Esophagus muscularis mucosa (tissue), 4 donors: ENCODE data around the gene MPP1.

Experiments
- EP300 ChIP-seq: sonication (generic); formaldehyde crosslinking; IDR thresholded peaks from one replicate; pipeline ENCODE4 v1.6.1; 2017; ENCODE audit warnings: antibody characterized with exemption
- POLR2A ChIP-seq: fragments of 450-650 bp; IDR thresholded peaks from one replicate; pipeline ENCODE4 v1.6.1; 2017; ENCODE audit warnings: antibody characterized with exemption, moderate library complexity, mild to moderate bottlenecking, low read depth
- TF ChIP-seq, protein P1 (sequence below), 3 experiments: fragments of 200-600 bp in 2 of 3; fragments of 450-650 bp in 1 of 3; sonication (generic) in 2 of 3; IDR thresholded peaks; one replicate each; pipeline ENCODE4 v1.5.1; 2017 to 2019; ENCODE audit warnings: antibody characterized with exemption in 3 of 3, mild to moderate bottlenecking in 2 of 3, moderate library complexity in 1 of 3

DNA sequence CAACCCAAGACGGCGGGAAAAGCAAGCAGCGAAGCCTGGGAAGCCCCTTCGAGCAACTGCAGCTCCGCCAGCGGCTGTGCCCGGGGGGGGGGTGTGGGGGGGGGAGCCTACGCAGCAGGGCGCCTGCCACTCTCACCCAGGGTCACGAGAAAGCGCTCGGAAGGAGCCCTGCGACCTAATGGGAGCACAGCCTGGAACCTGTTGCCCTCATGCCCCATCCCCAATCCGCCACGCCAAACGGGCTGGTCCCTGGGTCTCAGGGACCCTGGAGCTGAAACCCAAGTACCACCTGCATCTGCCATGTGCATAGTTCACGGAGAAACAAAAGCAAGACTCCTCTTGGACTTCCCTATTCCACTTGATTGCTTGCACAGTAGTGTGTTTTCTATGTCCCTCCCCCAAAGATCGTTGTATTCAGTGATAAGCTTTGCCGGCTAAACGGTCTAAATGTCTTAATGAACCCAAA lies 54.0 kb downstream of the MPP1 start:
- TF ChIP-seq POLR2A: no peak
- TF ChIP-seq, protein P1, sequence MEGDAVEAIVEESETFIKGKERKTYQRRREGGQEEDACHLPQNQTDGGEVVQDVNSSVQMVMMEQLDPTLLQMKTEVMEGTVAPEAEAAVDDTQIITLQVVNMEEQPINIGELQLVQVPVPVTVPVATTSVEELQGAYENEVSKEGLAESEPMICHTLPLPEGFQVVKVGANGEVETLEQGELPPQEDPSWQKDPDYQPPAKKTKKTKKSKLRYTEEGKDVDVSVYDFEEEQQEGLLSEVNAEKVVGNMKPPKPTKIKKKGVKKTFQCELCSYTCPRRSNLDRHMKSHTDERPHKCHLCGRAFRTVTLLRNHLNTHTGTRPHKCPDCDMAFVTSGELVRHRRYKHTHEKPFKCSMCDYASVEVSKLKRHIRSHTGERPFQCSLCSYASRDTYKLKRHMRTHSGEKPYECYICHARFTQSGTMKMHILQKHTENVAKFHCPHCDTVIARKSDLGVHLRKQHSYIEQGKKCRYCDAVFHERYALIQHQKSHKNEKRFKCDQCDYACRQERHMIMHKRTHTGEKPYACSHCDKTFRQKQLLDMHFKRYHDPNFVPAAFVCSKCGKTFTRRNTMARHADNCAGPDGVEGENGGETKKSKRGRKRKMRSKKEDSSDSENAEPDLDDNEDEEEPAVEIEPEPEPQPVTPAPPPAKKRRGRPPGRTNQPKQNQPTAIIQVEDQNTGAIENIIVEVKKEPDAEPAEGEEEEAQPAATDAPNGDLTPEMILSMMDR (IDR thresholded peaks at IDR 0.05): no peak
- no peak for TF ChIP-seq EP300
